HTERT RPE-1 (cell line): Measurements from ENCODE around the gene PCDHGA1.

Experiments
- in situ Hi-C: fragments of 300-500 bp; cut with MboI; formaldehyde crosslinking; loops from 4 replicates; pipeline ENCODE4 v1.14.3; 2020; ENCODE audit warnings: low sequenced_read_pairs

PCDHGA1 gene

DNA sequence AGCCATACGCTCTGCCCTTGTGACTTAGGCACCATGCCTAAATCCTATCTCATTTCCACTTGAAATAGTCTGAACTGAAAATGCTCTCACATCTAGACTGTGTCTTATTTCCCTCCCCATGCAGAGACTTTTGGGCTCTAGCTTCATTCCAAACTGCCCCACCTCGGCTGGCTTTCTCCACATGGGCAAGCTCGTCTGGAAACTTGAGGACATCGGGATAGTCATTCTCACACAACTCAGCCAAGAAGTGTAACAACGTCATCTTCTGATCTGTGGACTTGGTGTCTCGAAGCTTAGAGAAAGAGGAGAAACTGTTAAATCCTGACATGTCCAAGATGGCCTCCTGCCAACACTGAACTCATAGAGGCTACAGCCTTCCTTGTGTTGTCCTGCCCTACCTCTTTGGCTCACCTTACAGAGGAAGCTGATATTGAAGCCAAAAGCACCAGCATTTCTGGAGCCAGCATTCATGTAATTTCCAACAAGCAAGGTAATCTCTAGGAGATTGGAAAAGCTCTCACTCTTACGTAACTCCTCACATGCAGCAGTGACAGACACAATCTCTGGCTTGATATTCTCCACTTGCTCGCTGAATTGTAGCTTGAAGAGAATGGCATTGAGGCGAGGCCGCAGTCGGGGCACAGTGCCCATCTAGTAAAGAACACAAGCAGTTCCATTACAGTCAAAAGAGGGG lies 198.1 kb downstream of the PCDHGA1 start:
- in situ Hi-C loops, result no loop called here

DNA sequence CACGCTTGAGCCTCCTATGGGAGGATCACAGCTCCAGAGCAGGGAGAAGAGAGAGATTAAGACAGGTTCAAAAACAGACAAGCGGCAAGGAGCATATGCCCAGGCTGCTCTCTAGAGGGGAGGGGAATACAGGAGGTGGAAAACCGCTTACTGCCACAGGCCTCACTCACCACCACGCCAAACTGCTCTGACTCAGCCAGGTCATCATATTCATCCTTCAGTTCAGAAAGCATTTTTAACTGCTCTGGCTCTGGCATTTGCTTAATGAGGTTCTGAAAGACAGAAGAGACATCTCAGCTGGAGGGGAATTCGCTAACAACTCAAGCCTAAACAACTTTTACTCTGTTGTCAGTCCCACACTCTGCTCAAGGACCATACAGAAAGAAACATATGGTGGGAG lies 198.7 kb downstream of the PCDHGA1 start:
- in situ Hi-C loops, result no loop called here

DNA sequence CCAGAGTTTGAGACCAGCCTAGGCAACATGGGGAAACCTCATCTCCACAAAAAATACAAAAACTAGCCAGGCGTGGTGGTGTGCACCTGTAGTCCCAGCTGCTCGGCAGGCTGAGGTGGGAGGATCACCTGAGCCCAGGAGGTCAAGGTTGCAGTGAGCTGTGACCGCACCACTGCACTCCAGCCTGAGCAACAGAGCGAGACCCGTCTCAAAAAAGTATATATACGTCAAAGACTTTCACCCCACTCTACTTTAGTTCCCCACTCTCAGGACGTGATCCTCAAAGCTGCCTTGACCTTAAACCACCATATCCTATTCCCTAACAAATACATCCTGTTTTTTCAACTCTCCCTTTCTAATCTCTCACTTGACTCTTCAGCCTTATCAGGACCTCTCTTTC lies 199.6 kb downstream of the PCDHGA1 start:
- in situ Hi-C loops, result no loop called here

DNA sequence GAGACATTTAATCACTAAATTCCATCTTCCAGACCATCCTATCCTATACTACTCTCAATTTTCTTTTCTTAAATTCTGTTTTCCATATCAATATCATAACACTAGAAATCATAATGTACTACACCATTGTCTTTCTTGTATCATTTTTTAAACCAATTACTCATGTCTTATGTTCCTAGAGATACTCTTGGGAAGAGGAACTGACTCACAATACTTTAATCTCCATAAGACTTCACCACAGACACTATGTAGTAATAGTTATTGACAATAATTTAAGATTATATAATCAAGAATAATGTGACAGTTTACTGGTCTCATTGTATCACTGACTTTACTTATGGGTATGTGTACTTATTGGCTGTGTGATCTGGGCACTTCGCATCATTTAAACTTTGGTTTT lies 202.4 kb downstream of the PCDHGA1 start:
- in situ Hi-C loops, result no loop called here

DNA sequence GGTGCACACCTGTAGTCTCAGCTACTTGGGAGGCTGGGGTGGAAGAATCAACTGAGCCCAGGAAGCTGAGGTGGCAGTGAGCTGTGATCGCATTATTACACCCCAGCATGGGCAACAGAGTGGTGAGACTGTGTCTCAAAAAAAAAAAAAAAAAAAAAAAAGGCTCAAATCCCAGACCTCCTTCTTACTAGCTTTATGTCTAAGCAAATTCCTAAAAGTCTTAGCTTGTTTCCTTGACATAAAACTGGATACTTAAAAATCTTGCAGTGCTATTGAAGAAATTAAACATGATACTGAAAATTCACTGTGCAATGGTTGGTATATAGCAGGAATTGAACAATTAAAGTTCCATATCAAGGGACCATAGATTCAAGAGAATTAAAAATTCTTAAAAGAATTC lies 203.6 kb downstream of the PCDHGA1 start:
- in situ Hi-C loops, result no loop called here

DNA sequence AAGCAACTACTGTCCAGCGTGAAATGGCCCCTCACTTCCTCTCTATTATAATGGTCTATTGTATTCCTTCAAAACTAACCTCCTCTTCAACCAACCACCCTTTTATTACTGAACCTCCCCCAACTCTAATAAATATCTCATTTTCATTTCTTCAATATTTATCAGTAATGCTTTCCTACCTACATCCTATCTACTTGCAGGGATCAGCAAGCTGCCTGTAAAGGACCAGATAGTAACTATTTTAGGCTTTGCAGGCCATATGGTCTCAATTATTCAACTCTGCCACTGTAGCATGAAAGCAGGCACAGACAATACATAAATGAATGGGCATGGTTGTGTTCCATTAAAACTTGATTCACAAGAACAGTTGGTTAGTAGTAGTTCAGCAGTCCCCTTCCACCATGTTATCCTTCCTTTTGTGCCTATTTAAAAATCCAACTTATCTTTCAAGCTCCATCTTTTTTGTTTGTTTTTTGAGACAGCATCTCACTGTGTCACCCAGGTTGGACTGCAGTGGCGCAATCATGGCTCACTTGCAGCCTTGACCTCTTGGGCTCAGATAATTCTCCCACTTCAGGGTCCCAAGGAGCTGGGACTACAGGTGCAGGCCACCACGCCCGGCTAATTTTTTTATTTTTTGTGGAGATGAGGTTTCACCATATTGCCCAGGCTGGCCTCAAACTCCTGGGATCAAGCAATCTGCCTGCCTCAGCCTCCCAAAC lies 204.3 kb downstream of the PCDHGA1 start:
- in situ Hi-C loops, result no loop called here

DNA sequence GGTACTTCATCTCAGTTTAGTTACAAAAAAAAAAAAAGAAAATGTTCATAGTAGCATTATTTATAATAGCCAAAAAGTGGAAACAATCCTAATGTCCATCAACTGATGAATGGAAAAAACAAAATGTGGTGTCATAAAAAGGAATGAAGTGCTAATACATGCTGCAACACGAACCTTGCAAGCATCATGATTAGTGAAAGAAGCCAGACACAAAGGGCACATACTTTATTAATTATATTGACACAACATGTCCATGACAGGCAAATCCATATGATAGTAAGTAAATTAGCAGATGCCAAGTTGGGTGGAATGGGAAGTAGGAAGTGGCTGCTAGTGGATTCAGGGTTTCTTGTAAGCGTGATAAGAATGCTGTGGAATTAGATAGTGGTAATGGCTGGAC lies 212.7 kb downstream of the PCDHGA1 start:
- in situ Hi-C loops, result no loop called here

DNA sequence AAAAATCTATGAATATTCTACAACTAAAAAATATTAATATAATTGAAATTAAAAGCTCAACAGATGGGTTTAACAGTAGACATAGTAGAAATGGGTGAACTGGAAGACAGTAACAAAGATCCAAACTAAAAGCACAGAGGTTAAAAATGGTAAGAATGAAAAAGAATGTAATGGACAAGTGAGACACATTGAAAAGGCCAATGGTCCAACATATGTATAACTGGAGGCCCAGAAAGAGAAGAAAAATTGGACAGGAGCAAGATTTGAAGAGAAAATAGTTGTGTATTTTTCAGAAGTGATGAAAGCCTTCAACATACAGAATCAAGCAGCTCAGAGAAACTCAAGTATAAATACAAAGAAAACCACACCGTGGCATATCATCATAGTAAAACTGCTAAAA lies 217.2 kb downstream of the PCDHGA1 start:
- in situ Hi-C loops, result no loop called here

DNA sequence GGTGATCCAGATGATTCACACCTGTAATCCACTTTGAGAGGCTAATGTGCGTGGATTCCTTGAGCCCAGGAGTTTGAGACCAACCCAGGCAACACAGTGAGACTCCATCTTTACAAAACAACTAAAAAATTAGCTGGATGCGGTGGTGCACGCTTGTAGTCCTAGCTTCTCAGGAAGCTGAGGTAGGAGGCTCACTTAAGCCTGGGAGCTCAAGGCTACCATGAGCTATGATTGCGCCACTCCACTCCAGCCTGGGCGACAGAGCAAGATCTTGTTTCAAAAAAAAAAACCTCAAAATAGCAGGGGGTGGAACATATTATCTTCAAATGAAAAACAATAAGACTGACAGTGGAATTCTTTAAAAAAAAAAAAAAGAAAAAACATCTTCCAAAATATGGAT lies 217.6 kb downstream of the PCDHGA1 start:
- in situ Hi-C loops, result no loop called here

DNA sequence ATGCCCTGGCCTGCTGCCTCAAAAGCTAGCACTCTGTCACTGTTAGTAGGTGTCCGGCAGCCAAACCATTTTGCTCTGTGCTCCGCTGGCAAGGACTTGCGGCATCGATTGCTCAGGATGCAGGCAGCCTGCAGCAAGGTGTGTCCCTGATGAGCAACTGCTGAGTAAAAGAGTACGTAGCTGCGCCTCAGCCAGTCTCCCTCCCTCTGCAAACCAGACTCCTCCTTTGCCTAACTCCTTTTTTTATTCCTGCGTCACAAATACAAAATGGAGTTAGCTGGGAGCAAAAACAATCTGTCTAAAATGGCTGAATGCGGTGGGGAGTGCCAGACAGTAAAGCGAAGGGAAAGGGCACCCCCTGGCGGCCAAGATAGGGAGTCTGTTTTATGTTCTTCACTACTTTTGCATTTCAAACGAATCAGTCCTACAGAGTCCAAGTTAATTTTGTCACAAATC lies 227.4 kb downstream of the PCDHGA1 start:
- in situ Hi-C loops, result no loop called here

DNA sequence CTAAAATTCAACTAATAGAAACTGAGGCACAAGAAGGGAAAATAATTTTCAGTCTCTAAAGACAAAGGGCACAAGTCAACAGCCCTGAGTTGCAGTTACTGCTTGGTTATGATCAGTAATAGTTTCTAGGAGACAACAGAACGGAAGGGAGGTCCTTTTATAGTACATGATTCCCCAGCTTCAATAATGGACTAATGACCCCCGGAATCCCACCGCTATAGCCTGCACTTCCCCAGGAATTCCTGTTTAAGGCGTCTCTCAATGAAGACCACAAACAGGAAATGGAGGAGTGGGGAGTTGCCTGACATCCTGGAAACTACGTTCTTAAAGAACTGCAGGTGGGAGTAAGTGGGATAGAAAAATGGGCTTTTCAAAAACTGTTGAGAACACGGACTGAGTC lies 227.8 kb downstream of the PCDHGA1 start:
- in situ Hi-C loops, result no loop called here

DNA sequence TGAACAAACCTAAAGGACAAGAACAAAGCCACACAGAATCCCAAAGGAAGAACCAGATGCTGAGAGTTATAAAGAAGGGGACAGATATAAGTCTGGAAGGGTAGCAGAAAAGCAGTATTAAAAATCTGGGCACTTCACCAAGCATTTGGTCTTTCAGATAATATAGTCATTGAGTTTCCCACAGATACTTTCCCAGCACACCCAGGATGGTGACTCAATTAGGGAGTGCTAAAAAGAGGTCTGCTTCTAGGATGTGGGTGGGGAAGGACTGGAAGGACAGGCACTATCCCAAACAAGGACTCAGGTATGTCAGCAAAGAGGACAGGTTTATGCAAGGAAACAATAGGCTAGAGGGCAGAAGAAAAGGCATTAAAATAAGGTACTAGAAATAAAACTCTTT lies 229.1 kb downstream of the PCDHGA1 start:
- in situ Hi-C loops, result no loop called here

DNA sequence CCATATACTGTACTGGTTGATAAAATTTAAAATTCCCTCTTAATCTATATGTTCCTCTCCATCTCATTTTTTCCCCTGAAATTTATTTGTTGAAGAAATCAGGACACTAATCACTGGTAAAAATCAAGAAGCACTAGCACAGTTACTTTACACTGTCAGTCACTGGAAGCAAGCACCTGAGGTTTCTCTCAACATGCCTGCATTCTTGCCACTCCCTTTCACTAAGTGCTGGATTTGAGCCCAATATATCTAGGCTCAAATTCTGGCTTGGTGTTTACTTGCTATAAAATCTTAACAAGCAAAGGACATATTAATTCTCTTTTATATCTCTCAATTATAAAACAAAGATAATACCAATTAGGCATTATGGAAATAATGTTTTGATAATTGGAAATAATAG lies 229.8 kb downstream of the PCDHGA1 start:
- in situ Hi-C loops, result no loop called here

DNA sequence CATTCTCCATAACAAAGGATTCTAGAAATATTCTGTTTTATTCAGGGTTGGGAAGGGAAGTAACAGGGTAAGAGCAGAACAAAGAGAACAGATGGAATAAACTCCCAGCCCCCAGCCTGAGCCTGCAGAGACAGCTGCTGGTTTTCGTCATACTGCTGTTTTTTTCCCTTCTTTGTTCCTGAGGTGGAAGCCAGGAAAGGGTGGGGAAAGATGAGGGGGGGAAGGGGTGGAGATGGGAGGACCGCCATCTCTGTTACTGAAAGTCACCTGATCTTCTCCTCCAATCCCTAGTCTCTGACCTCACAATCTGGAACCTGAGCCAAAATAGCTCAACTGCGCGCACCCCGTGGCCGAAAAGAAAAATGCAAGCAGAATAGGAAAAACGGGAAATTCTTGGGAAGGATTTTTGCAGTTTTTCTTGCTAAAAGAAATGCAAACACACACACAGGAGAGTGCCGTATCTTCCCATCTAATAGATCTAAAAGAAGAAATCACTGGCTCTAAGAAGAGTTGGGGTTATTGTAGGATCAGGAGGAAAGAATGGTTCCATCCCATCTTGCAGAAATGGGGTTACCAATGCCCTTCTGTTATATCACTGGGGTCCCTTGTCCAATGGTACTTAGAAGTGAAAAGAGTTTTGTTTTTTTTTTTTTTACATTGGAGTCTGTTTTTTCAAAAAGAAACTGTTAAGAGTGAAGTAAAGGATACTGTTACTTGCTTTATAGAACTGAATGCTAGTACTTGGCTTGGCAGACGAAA lies 230.6 kb downstream of the PCDHGA1 start:
- in situ Hi-C loops, result no loop called here
